ENCODE data around the gene SERINC1. TPM values are rescaled to one million over a fixed set of nuclear protein-coding genes. Genes with fewer than 3 reads are reported as not detected.
"Not testable (repeated sequence)": the region's sequence is repeated elsewhere in the genome, so short reads cannot be mapped to it uniquely, and the experiment has no call there.

SERINC1 gene
- total RNA-seq (241 and 363 TPM in 2 replicates), polyA plus RNA-seq (176 and 306 TPM in 2 replicates), polyA minus RNA-seq (ENCODE audit: low replicate concordance) (27.0 and 28.9 TPM in 2 replicates)
- polyA plus RNA-seq (2012), result 123 and 194 TPM in 2 replicates

- TF ChIP-seq CTCF (conservative IDR thresholded peaks at IDR 0.05 in 1 of 2, IDR thresholded peaks at IDR 0.05 in 1 of 2; ENCODE audit: low read depth in 1 of 2, low read length in 2 of 2), result no peak
- no peak for TF ChIP-seq EZH2 (IDR thresholded peaks at IDR 0.05; ENCODE audit: low read length, missing control alignments)
- no peaks in the 10 kb centered on the region for H3K36me3 ChIP-seq (ENCODE audit: control insufficient read depth, insufficient read depth, low read length)
- H3K4me2 ChIP-seq (ENCODE audit: extremely low read depth, insufficient read depth, low read length), result peak within 1 kb of the TSS; percentile 85
- peak within 1 kb of the TSS; percentile 95 for H3K27ac ChIP-seq (ENCODE audit: insufficient read depth, low read length)
- H3K4me3 ChIP-seq (replicated peaks in 1 of 4; ENCODE audit: control extremely low read depth in 1 of 4, insufficient read depth in 1 of 4, low read depth in 3 of 4, low read length in 4 of 4), result peak within 1 kb of the TSS; percentile 71 to 95 (median 77)
- peak; percentile 92 to 96 for DNase-seq (ENCODE audit: low read depth in 2 of 2)
- H2AFZ ChIP-seq (ENCODE audit: low read length), result peak within 1 kb of the TSS; percentile 99
- H3K9ac ChIP-seq (ENCODE audit: insufficient read depth, low read length), result peak within 1 kb of the TSS; percentile 85
- no peaks in the 10 kb centered on the region for H3K9me3 ChIP-seq (ENCODE audit: control insufficient read depth, insufficient read depth, low read depth, low read length)
- H4K20me1 ChIP-seq (ENCODE audit: control insufficient read depth, extremely low read depth, insufficient read depth, low read length), result peaks cover 2% of the 10 kb centered on the region
- no peaks in the 10 kb centered on the region for H3K27me3 ChIP-seq (ENCODE audit: control insufficient read depth, insufficient read depth, low read length)
- H3K79me2 ChIP-seq (ENCODE audit: control insufficient read depth, insufficient read depth, low read length), result peaks cover 53% of the 10 kb centered on the region
- H3K4me1 ChIP-seq (ENCODE audit: control insufficient read depth, extremely low read depth, insufficient read depth, low read length), result no peaks in the 10 kb centered on the region
Measured at GRCh38 chr6:122471107-122472021, at the start of gene SERINC1. TSS of gene SERINC1 (minus strand) at chr6:122471807. CDS start at chr6:122471737, 70 bp downstream.

GRCh38 chr6:122511193-122511924, 39.8 kb upstream of the SERINC1 start:
- H4K20me1 ChIP-seq (ENCODE audit: control insufficient read depth, extremely low read depth, insufficient read depth, low read length), result no peaks in the 10 kb centered on the region
- H2AFZ ChIP-seq (ENCODE audit: low read length), result no peak overlapping the region
- H3K4me2 ChIP-seq (ENCODE audit: extremely low read depth, insufficient read depth, low read length), result no peak overlapping the region
- H3K9ac ChIP-seq (ENCODE audit: insufficient read depth, low read length), result no peak overlapping the region
- no peak overlapping the region for H3K27ac ChIP-seq (ENCODE audit: insufficient read depth, low read length)
- no peaks in the 10 kb centered on the region for H3K36me3 ChIP-seq (ENCODE audit: control insufficient read depth, insufficient read depth, low read length)
- no peak overlapping the region for H3K4me3 ChIP-seq (replicated peaks in 1 of 4; ENCODE audit: control extremely low read depth in 1 of 4, insufficient read depth in 1 of 4, low read depth in 3 of 4, low read length in 4 of 4)
- TF ChIP-seq CTCF (conservative IDR thresholded peaks at IDR 0.05 in 1 of 2, IDR thresholded peaks at IDR 0.05 in 1 of 2; ENCODE audit: low read depth in 1 of 2, low read length in 2 of 2) (no peak), EZH2 (IDR thresholded peaks at IDR 0.05; ENCODE audit: low read length, missing control alignments) (no peak)
- H3K4me1 ChIP-seq (ENCODE audit: control insufficient read depth, extremely low read depth, insufficient read depth, low read length), result no peaks in the 10 kb centered on the region
- no peak for DNase-seq (ENCODE audit: low read depth in 2 of 2)
- no peaks in the 10 kb centered on the region for H3K9me3 ChIP-seq (ENCODE audit: control insufficient read depth, insufficient read depth, low read depth, low read length)
- H3K27me3 ChIP-seq (ENCODE audit: control insufficient read depth, insufficient read depth, low read length), result no peaks in the 10 kb centered on the region
- no peaks in the 10 kb centered on the region for H3K79me2 ChIP-seq (ENCODE audit: control insufficient read depth, insufficient read depth, low read length)

- H3K36me3 ChIP-seq (ENCODE audit: control insufficient read depth, insufficient read depth, low read length); H2AFZ ChIP-seq (ENCODE audit: low read length); H3K4me1 ChIP-seq (ENCODE audit: control insufficient read depth, extremely low read depth, insufficient read depth, low read length); H3K79me2 ChIP-seq (ENCODE audit: control insufficient read depth, insufficient read depth, low read length); H3K4me2 ChIP-seq (ENCODE audit: extremely low read depth, insufficient read depth, low read length); H3K9me3 ChIP-seq (ENCODE audit: control insufficient read depth, insufficient read depth, low read depth, low read length); H3K27me3 ChIP-seq (ENCODE audit: control insufficient read depth, insufficient read depth, low read length); H4K20me1 ChIP-seq (ENCODE audit: control insufficient read depth, extremely low read depth, insufficient read depth, low read length); H3K27ac ChIP-seq (ENCODE audit: insufficient read depth, low read length); DNase-seq (ENCODE audit: low read depth in 2 of 2); H3K9ac ChIP-seq (ENCODE audit: insufficient read depth, low read length); H3K4me3 ChIP-seq (replicated peaks in 1 of 4; ENCODE audit: control extremely low read depth in 1 of 4, insufficient read depth in 1 of 4, low read depth in 3 of 4, low read length in 4 of 4): not testable (repeated sequence)
Measured at GRCh38 chr6:122505170-122505569, 33.6 kb upstream of the SERINC1 start.
